SK-N-SH (cell line): ENCODE results near the gene CSPG4. TPM values are rescaled to one million over a fixed set of nuclear protein-coding genes. Genes with fewer than 3 reads are reported as not detected.

Source experiments
- CTCF ChIA-PET: fragments of 300-600, 350-600 bp; formaldehyde crosslinking; extraction: SDS; loops from one replicate; lab custom pipeline; 2021; lab: Yijun Ruan, JAX
- POLR2A ChIA-PET: fragments of 350-600 bp; sonication (Branson Sonifier 250); formaldehyde crosslinking; extraction: SDS; loops from one replicate; lab custom pipeline; 2020; ENCODE audit warnings: antibody characterized with exemption, inconsistent platforms; lab: Yijun Ruan, JAX
- DNase-seq: peaks from one replicate; pipeline ENCODE4 v3.0.0; 2012
- H2AFZ ChIP-seq: fragments of 200-600 bp; sonication (generic); 2 replicates; pipeline ENCODE4 v1.8.1; 2016; ENCODE audit warnings: antibody characterized with exemption, mild to moderate bottlenecking, low read depth
- H3F3A ChIP-seq: fragments of 200-600 bp; sonication (generic); replicated peaks from 2 replicates; pipeline ENCODE3; 2016; ENCODE audit warnings: antibody characterized with exemption, mild to moderate bottlenecking; ENCODE audit not compliant: insufficient read depth
- H3K27ac ChIP-seq, 2 experiments: fragments of 200-500 bp in 1 of 2; fragments of 200-600 bp in 1 of 2; sonication (Bioruptor generic) in 1 of 2; sonication (generic), shearing (Covaris generic) in 1 of 2; 2 replicates each; pipeline versions ENCODE4 v1.5.1 to v1.6.1; 2014 to 2016; ENCODE audit warnings: low read depth in 2 of 2, inconsistent platforms in 1 of 2, low read length in 1 of 2, mild to moderate bottlenecking in 1 of 2, mixed read lengths in 1 of 2
- H3K27me3 ChIP-seq: fragments of 200-600 bp; sonication (generic), shearing (Covaris generic); 2 replicates; pipeline ENCODE4 v1.6.1; 2016; ENCODE audit warnings: mixed run types; ENCODE audit not compliant: insufficient read depth
- H3K36me3 ChIP-seq, 2 experiments: fragments of 200-500 bp in 1 of 2; fragments of 200-600 bp in 1 of 2; sonication (Bioruptor generic) in 1 of 2; sonication (generic) in 1 of 2; replicated peaks in 1 of 2; 2 replicates each; pipeline versions ENCODE3 to v1.5.1; 2014 to 2016; ENCODE audit warnings: low read length in 1 of 2, mild to moderate bottlenecking in 1 of 2; ENCODE audit not compliant: insufficient read depth in 2 of 2, control insufficient read depth in 1 of 2
- H3K4me1 ChIP-seq, 2 experiments: fragments of 200-500 bp in 1 of 2; fragments of 200-600 bp in 1 of 2; sonication (Bioruptor generic) in 1 of 2; sonication (generic), shearing (Covaris generic) in 1 of 2; 2 replicates each; pipeline versions ENCODE4 v1.5.1 to v1.6.1; 2014 to 2016; ENCODE audit warnings: low read depth in 1 of 2, low read length in 1 of 2, mixed run types in 1 of 2; ENCODE audit not compliant: insufficient read depth in 2 of 2, control insufficient read depth in 1 of 2
- H3K4me2 ChIP-seq: fragments of 200-600 bp; sonication (generic), shearing (Covaris generic); 2 replicates; pipeline ENCODE4 v1.6.1; 2017; ENCODE audit warnings: mixed run types
- H3K4me3 ChIP-seq, 2 experiments: fragments of 200-500 bp in 1 of 2; fragments of 200-600 bp in 1 of 2; sonication (Bioruptor generic) in 1 of 2; sonication (generic), shearing (Covaris generic) in 1 of 2; 2 replicates each; pipeline versions ENCODE4 v1.5.1 to v1.8.1; 2014 to 2016; ENCODE audit warnings: low read depth in 2 of 2, inconsistent platforms in 1 of 2, low read length in 1 of 2, mild to moderate bottlenecking in 1 of 2, mixed read lengths in 1 of 2, moderate library complexity in 1 of 2
- H3K79me2 ChIP-seq: fragments of 200-600 bp; sonication (generic); 2 replicates; pipeline ENCODE4 v1.8.1; 2017; ENCODE audit warnings: mild to moderate bottlenecking; ENCODE audit not compliant: insufficient read depth
- H3K9ac ChIP-seq: fragments of 200-600 bp; sonication (generic); 2 replicates; pipeline ENCODE4 v1.6.1; 2017; ENCODE audit warnings: mixed run types
- H3K9me2 ChIP-seq: fragments of 200-600 bp; sonication (generic); 2 replicates; pipeline ENCODE4 v1.6.1; 2017; ENCODE audit warnings: mixed run types
- H3K9me3 ChIP-seq: fragments of 200-600 bp; sonication (generic); 2 replicates; pipeline ENCODE4 v1.6.1; 2017; ENCODE audit warnings: mixed run types, mild to moderate bottlenecking, moderate library complexity
- H4K20me1 ChIP-seq: fragments of 200-600 bp; sonication (generic); 2 replicates; pipeline ENCODE4 v1.6.1; 2017; ENCODE audit warnings: mild to moderate bottlenecking, mixed run types; ENCODE audit not compliant: insufficient read depth
- FOXJ3 ChIP-seq: sonication (generic); formaldehyde crosslinking; IDR thresholded peaks from 2 replicates; pipeline ENCODE4 v1.5.1; 2020; ENCODE audit warnings: mild to moderate bottlenecking, missing genetic modification reagents
- GABPA ChIP-seq: IDR thresholded peaks from 2 replicates; pipeline ENCODE4 v1.4.0; 2012; ENCODE audit warnings: low read depth, mild to moderate bottlenecking
- GATA2 ChIP-seq: sonication (generic); formaldehyde crosslinking; IDR thresholded peaks from 2 replicates; pipeline ENCODE4 v1.5.0; 2020; ENCODE audit warnings: mild to moderate bottlenecking, missing genetic modification reagents
- MEF2A ChIP-seq: IDR thresholded peaks from 2 replicates; pipeline ENCODE4 v1.4.0; 2012; ENCODE audit warnings: low read depth, borderline replicate concordance
- NFIC ChIP-seq: IDR thresholded peaks from 2 replicates; pipeline ENCODE4 v1.4.0; 2012; ENCODE audit warnings: borderline replicate concordance
- SMC3 ChIP-seq: IDR thresholded peaks from 2 replicates; pipeline ENCODE4 v1.6.1; 2012; ENCODE audit warnings: low read depth, low read length, improper control_type of control experiment
- TEAD4 ChIP-seq: IDR thresholded peaks from 2 replicates; pipeline ENCODE4 v1.4.0; 2012; ENCODE audit warnings: mild to moderate bottlenecking, borderline replicate concordance; ENCODE audit not compliant: insufficient read depth
- USF1 ChIP-seq: IDR thresholded peaks from 2 replicates; pipeline ENCODE4 v1.4.0; 2012; ENCODE audit warnings: low read depth, borderline replicate concordance
- WGBS: methylation state at CpG from one replicate; pipeline ENCODE4 v1.1.6; 2017; ENCODE audit warnings: low lambda C conversion rate; 5-methylcytosine and 5-hydroxymethylcytosine counted together
- polyA plus RNA-seq, 3 experiments: library from polyadenylated mRNA; depleted of rRNA; stranded (reverse); fragments of >200 nt; gene quantifications; 2 replicates each; pipeline ENCODE4 v1.2.3, GENCODE V29; 2012
- TF ChIP-seq, protein P1 (sequence below): IDR thresholded peaks from 2 replicates; pipeline ENCODE4 v1.4.0; 2012; ENCODE audit warnings: low read depth

CSPG4 gene
- polyA plus RNA-seq, 1 of the 3 experiments (the other 2 are of a cell fraction): 0.35 TPM

DNA sequence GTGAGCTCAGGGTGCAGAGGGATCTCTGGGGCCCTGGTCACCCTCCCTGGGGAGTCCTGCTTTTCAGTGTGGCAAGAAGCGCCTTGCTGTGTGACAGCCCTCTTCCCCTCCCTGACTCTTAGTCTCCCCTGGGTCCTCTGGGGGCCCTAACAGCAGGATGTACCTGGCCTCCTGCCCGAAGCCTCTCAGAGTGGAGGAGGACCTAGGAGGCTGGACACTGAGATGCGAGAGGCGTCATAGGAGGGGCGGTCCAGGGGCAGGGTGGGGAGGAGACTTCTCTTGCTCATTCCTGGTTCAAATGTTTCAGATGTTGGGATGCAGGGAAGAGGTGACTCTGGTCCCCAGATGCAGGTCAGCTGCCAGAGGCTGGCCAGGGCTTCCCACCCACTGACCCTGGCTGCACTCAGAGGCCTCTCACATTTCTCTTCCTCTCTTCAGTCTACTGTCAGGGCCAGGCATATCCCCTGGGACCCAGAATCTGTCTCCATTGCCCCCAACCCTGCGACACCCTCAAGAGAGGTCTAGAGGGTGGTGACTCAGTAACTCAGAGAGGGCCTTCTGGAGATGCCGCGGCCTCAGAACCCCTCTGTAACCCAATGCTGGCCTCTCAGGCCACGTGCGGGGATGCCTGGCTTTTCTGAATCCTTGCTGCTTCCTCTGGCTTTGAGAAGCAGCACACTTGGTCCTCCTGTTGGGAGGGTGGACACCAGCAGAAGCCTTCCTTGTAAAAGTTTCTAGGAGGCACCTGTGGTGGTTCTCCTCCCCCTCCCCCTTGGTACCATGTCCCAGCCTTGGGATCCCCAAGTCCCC is 39.0 kb downstream of the CSPG4 start:
- H3K9me3 ChIP-seq: no peaks in the 10 kb centered on the region
- H2AFZ ChIP-seq: no peak overlapping the region
- TF ChIP-seq TEAD4 (no peak), GABPA (no peak)
- TF ChIP-seq, protein P1, sequence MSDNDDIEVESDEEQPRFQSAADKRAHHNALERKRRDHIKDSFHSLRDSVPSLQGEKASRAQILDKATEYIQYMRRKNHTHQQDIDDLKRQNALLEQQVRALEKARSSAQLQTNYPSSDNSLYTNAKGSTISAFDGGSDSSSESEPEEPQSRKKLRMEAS: no peak
- TF ChIP-seq, all 33 proteins: peak for 0
- H3K4me3 ChIP-seq: no peak overlapping the region
- POLR2A ChIA-PET: interaction anchor here (0.9 to 2.0 kb wide), 2 partner anchors 33 to 48 kb away, joined by 3 to 10 read pairs; partner anchors contain the start of genes IMP3 and SNUPN
- H3K9ac ChIP-seq: peak overlapping the region; percentile 50
- no peak for DNase-seq
- 96% methylated on average over 9 of the region's 10 CpGs for WGBS
- no peaks in the 10 kb centered on the region for H3K9me2 ChIP-seq
- H3F3A ChIP-seq: peaks cover 7% of the 10 kb centered on the region
- H3K4me2 ChIP-seq: peak overlapping the region; percentile 39; the same call in 1 of the 2 replicates
- no peaks in the 10 kb centered on the region for H3K36me3 ChIP-seq
- peak overlapping the region; percentile 60; a peak in 2 of 4 replicates for H3K27ac ChIP-seq
- CTCF ChIA-PET: interaction anchor here (1.1 to 2.8 kb wide), 6 partner anchors 10 to 129 kb away, joined by 4 to 9 read pairs (median 4); partner anchors contain the start of gene IMP3
- peaks cover 28 to 30% of the 10 kb centered on the region in 2 experiments; a peak in 3 of 4 replicates for H3K4me1 ChIP-seq
- no peaks in the 10 kb centered on the region for H4K20me1 ChIP-seq
- no peaks in the 10 kb centered on the region for H3K27me3 ChIP-seq
- peaks cover 4% of the 10 kb centered on the region; the same call in 1 of the 2 replicates for H3K79me2 ChIP-seq

GRCh38 chr15:75672646-75673425 is 39.8 kb downstream of the CSPG4 start:
- Histone ChIP-seq H3K4me2 (peak overlapping the region; percentile 39; the same call in 1 of the 2 replicates), H3K9me3 (no peaks in the 10 kb centered on the region), H3K9ac (peak overlapping the region; percentile 50), H3K27me3 (no peaks in the 10 kb centered on the region), H3K9me2 (no peaks in the 10 kb centered on the region), H4K20me1 (no peaks in the 10 kb centered on the region), H3K79me2 (peaks cover 10% of the 10 kb centered on the region), H3K4me3 (no peak overlapping the region), H3F3A (peaks cover 7% of the 10 kb centered on the region), H3K36me3 (no peaks in the 10 kb centered on the region), H3K27ac (peak overlapping the region; percentile 60), H3K4me1 (peaks cover 28 to 30% of the 10 kb centered on the region in 2 experiments; a peak in 3 of 4 replicates), H2AFZ (no peak overlapping the region)
- ChIA-PET CTCF (interaction anchor here (1.1 to 2.8 kb wide), 6 partner anchors 11 to 60 kb away, joined by 4 to 9 read pairs (median 6); partner anchors contain the start of genes IMP3 and SNX33), POLR2A (interaction anchor here (0.9 to 2.0 kb wide), 2 partner anchors 33 to 47 kb away, joined by 3 to 10 read pairs; partner anchors contain the start of genes IMP3 and SNUPN)
- no peak for TF ChIP-seq SMC3
- TF ChIP-seq USF1: no peak
- TF ChIP-seq FOXJ3 (CRISPR knock-in tag): no peak
- TF ChIP-seq GATA2 (CRISPR knock-in tag): no peak
- no peak for TF ChIP-seq MEF2A
- TF ChIP-seq NFIC: peak; percentile 43; the same call in 1 of the 2 replicates
- 61% methylated on average over 11 of the region's 14 CpGs for WGBS
- peak; percentile 64 for DNase-seq
